Activated CD4-positive, CD25-positive, alpha-beta regulatory T cell (primary cell): ENCODE data around the gene CHAT.

Source experiments
- DNase-seq, 4 experiments: peaks; one replicate each; lab custom pipeline; 2025; lab: John Stamatoyannopoulos, UW

Gene CHAT

GRCh38 chr10:49688920-49689319 lies 75.1 kb downstream of the CHAT start:
- DNase-seq: no peak

GRCh38 chr10:49689882-49690510 lies 76.2 kb downstream of the CHAT start:
- DNase-seq: no peak

GRCh38 chr10:49690698-49691356 lies 77.0 kb downstream of the CHAT start:
- no peak for DNase-seq

GRCh38 chr10:49691588-49691987 lies 77.8 kb downstream of the CHAT start:
- DNase-seq: no peak

GRCh38 chr10:49694466-49694865 lies 80.6 kb downstream of the CHAT start:
- DNase-seq: no peak

GRCh38 chr10:49696311-49696710 lies 82.5 kb downstream of the CHAT start:
- DNase-seq: no peak

DNA sequence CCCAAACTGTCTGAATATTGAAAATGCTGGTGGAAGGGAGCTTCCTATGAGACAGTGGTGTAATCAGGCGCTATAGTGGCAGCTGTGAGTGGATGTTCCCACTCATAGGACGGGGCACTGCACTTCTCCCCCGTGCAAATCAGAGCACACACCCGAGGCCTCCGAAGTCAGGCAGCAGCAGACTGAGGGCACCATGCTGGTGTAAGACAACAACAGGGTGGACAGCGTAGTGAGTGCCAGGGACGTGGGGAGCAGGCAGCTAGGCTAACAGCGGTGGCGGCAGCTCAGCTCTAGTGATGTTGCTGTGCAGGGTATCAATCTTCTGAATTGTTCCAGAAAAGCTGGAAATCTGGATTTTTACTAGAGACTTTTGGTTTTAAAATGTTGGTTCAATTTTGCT lies 84.8 kb downstream of the CHAT start:
- DNase-seq: no peak

DNA sequence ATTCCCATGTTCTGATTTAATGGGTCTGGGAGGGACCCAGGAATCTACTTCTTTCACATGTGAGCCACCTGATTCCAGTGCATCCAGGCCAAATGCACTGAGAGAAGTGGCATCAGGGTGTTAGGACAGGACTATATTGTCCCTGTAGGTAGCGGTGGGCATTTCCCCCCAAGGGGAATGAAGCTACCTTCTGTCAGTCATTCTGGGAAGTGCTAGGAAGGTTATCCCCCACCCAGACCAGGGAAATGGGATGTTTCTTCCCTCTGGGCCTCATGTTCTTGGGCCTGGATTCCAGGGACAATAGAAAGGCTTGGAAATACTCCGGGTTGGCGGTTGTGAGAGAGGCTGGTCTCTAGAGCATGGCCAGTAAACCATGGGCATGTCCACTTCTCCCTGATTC lies 86.4 kb downstream of the CHAT start:
- DNase-seq: no peak

GRCh38 chr10:49700997-49701396 lies 87.2 kb downstream of the CHAT start:
- DNase-seq: no peak

GRCh38 chr10:49707585-49707984 lies 93.7 kb downstream of the CHAT start:
- DNase-seq: no peak

- DNase-seq: no peak
These were observed 96.1 kb downstream of the CHAT start for GRCh38 chr10:49709934-49710333.

DNA sequence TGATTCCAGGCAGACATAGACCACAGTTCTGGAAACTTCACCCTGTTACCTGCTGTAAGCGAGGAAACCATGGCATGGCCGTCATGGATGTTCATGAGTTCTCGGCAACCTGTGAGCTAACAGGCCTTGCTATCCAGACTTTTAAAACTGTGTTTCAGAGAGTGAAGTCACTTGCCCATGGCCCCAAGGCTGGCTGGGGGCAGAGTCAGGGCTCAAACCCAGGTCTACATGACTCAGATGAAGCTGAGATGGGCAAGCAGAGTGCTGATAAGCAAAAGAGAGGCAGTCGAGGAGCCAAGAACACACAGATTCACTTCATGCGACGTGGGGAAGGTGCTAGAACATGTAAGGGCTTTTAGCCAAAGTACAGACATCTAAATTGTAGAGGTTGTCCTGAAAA lies 97.1 kb downstream of the CHAT start:
- DNase-seq: no peak

DNA sequence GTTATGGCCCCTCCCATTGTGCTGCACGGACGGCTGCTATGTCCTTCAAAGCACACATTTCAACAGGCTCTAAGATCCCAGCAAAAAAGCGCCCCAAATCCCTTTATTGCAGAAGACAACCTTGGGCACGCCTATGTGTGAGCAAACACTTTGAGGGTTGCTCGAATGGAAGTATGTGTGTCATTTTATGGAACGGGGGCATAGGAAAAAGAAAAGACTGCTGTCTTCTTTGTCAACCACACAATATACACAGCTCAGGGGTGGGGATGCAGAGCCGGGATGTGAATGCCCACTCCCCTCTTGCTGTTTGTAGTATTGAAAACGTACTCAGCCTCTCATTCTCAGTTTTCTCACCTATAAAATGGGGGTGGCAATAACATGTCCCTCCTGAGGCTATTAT lies 97.6 kb downstream of the CHAT start:
- no peak for DNase-seq

DNA sequence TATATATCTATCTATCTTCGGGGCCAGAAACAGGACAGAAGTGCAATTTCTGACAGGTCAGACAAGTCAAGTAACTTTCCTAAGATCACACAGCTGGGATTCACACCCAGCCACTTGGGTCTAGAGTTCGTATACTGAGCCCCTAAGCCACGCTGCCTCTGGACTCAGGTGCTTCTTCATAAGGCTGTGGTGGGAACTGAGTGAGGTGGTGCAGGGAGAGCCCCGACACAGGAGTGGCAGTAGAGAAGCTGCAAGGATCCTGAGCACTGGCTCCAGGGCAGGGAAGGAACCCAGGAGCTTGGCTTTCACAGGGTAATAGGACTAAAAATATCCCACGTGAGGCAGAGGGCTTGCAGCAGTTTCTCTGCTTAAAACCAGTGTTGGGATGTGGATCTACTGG lies 99.4 kb downstream of the CHAT start:
- DNase-seq: no peak
